Measurements from ENCODE around the gene BARHL2. TPM values are rescaled to one million over a fixed set of nuclear protein-coding genes. Genes with fewer than 3 reads are reported as not detected.

BARHL2 gene
- total and polyA plus RNA-seq, 2 of the 4 experiments (the other 2 are of a cell fraction) = not detected

DNA sequence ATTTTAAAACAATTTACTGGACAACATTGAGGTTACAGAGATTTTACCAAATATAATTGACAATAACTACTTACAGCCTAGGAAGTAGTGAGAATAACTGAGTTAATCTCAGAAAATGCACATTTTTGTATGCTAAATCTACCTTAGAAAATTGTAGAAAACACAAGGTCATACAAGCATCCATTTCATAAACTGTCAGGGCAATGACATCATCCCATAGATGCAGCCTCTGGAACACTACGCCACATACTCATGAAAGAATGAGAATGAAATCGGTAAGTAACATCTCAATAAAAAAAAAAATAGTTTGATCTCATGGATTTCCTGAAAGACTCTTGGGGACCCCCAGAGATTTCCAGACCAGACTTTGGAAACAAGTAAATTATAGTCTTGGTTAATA, 28.9 kb upstream of the BARHL2 start:
- TF ChIP-seq SMC3 (IDR thresholded peaks at IDR 0.05; ENCODE audit: low read depth, low read length) (no peak), FOS (IDR thresholded peaks at IDR 0.05; ENCODE audit: low read depth, low read length) (no peak), NFE2L2 (IDR thresholded peaks at IDR 0.05; ENCODE audit: low read depth, low read length) (no peak), MAZ (IDR thresholded peaks at IDR 0.05; ENCODE audit: borderline replicate concordance, low read depth, low read length) (no peak), MXI1 (IDR thresholded peaks at IDR 0.05; ENCODE audit: borderline replicate concordance, low read depth, low read length) (no peak), POLR2A (IDR thresholded peaks at IDR 0.05; ENCODE audit: low read depth, low read length) (no peak), RFX5 (IDR thresholded peaks at IDR 0.05; ENCODE audit: low read depth, low read length) (no peak), RAD21 (IDR thresholded peaks at IDR 0.05; ENCODE audit: low read length) (no peak), BHLHE40 (IDR thresholded peaks at IDR 0.05; ENCODE audit: low read depth, low read length) (no peak)
- TF ChIP-seq, protein P1, sequence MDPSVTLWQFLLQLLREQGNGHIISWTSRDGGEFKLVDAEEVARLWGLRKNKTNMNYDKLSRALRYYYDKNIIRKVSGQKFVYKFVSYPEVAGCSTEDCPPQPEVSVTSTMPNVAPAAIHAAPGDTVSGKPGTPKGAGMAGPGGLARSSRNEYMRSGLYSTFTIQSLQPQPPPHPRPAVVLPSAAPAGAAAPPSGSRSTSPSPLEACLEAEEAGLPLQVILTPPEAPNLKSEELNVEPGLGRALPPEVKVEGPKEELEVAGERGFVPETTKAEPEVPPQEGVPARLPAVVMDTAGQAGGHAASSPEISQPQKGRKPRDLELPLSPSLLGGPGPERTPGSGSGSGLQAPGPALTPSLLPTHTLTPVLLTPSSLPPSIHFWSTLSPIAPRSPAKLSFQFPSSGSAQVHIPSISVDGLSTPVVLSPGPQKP (IDR thresholded peaks at IDR 0.05; ENCODE audit: borderline replicate concordance, low read depth, low read length) = no peak
- TF ChIP-seq, protein P2, sequence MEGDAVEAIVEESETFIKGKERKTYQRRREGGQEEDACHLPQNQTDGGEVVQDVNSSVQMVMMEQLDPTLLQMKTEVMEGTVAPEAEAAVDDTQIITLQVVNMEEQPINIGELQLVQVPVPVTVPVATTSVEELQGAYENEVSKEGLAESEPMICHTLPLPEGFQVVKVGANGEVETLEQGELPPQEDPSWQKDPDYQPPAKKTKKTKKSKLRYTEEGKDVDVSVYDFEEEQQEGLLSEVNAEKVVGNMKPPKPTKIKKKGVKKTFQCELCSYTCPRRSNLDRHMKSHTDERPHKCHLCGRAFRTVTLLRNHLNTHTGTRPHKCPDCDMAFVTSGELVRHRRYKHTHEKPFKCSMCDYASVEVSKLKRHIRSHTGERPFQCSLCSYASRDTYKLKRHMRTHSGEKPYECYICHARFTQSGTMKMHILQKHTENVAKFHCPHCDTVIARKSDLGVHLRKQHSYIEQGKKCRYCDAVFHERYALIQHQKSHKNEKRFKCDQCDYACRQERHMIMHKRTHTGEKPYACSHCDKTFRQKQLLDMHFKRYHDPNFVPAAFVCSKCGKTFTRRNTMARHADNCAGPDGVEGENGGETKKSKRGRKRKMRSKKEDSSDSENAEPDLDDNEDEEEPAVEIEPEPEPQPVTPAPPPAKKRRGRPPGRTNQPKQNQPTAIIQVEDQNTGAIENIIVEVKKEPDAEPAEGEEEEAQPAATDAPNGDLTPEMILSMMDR (conservative IDR thresholded peaks at IDR 0.05; ENCODE audit: low read depth, low read length) = no peak
- no peak overlapping the region for H2BK20ac ChIP-seq (ENCODE audit: low read depth, low read length)
- in situ Hi-C loops (cut with MboI; ENCODE audit: low sequenced_read_pairs) = no loop called here
- H2AK5ac ChIP-seq (ENCODE audit: low read depth, low read length) = no peak overlapping the region
- no TSS peak for BruUV-seq (replicated peaks)
- intact Hi-C loops (cut with micrococcal nuclease) = no loop called here
- no peak overlapping the region for H3K4me2 ChIP-seq (ENCODE audit: low read depth, low read length)
- CTCF ChIA-PET = no interaction called here
- H3K27ac ChIP-seq (ENCODE audit: insufficient read depth, low read length) = no peak overlapping the region
- POLR2A ChIA-PET (ENCODE audit: unreplicated experiment) = no interaction called here
- H3K79me1 ChIP-seq (ENCODE audit: low read depth in 1 of 2, low read length in 2 of 2) = no peaks in the 10 kb centered on the region
- no peaks in the 10 kb centered on the region for H3K36me3 ChIP-seq (ENCODE audit: control insufficient read depth, insufficient read depth, low read length)
- H3K4me1 ChIP-seq (ENCODE audit: control insufficient read depth, insufficient read depth, low read length) = no peaks in the 10 kb centered on the region
- no peaks in the 10 kb centered on the region for H4K20me1 ChIP-seq (ENCODE audit: insufficient read depth, low read length)
- H3K23ac ChIP-seq (ENCODE audit: low read depth, low read length) = no peak overlapping the region
- WGBS, 2 experiments (ENCODE audit: extremely low coverage in 2 of 2, insufficient read length in 1 of 2) = no CpG with 5 or more reads among the region's 2 CpGs
- H2BK5ac ChIP-seq (ENCODE audit: low read depth, low read length, poor library complexity, severe bottlenecking) = no peak overlapping the region
- H3K4ac ChIP-seq (ENCODE audit: low read depth, low read length) = no peak overlapping the region
- no peaks in the 10 kb centered on the region for H3K9me3 ChIP-seq (ENCODE audit: control insufficient read depth, insufficient read depth, low read length)
- no peak overlapping the region for H2BK15ac ChIP-seq (ENCODE audit: low read depth, low read length)
- no peak overlapping the region for H3K18ac ChIP-seq (ENCODE audit: low read depth, low read length)
- no peaks in the 10 kb centered on the region for H3K27me3 ChIP-seq (ENCODE audit: control insufficient read depth, insufficient read depth, low read length)
- H3K4me3 ChIP-seq (ENCODE audit: insufficient read depth, low read depth, low read length) = no peak overlapping the region
- no peak overlapping the region for H3K56ac ChIP-seq (ENCODE audit: extremely low read depth, insufficient read depth, low read length)
- H2AFZ ChIP-seq (replicated peaks; ENCODE audit: low read length, poor library complexity) = no peak overlapping the region
- no peak overlapping the region for H2BK120ac ChIP-seq (ENCODE audit: low read depth, low read length)
- no peak for ATAC-seq (ENCODE audit: low read depth)
- no peak overlapping the region for H3K14ac ChIP-seq (replicated peaks; ENCODE audit: low read depth, low read length)
- H4K91ac ChIP-seq (ENCODE audit: insufficient read depth, low read depth, low read length) = no peak overlapping the region
- no peaks in the 10 kb centered on the region for H3K9me1 ChIP-seq (ENCODE audit: insufficient read depth, low read length)
- DNase-seq = no peak
- H4K8ac ChIP-seq (ENCODE audit: low read depth in 2 of 2, low read length in 2 of 2) = no peak overlapping the region
- no peak overlapping the region for H4K5ac ChIP-seq (ENCODE audit: low read depth, low read length)
- no peak overlapping the region for H3K9ac ChIP-seq (ENCODE audit: low read depth, low read length)
- no peak overlapping the region for H2AK9ac ChIP-seq (replicated peaks; ENCODE audit: low read depth, low read length, poor library complexity)
- dilution Hi-C loops (cut with HindIII; ENCODE audit: low sequenced_read_pairs, unreplicated experiment) = no loop called here

Measured in IMR-90 (cell line).